Hepatocyte (in vitro differentiated cells): ENCODE data around the gene SLC38A2. TPM values are rescaled to one million over a fixed set of nuclear protein-coding genes. Genes with fewer than 3 reads are reported as not detected.

Experiments
- DNase-seq: peaks from one replicate; pipeline ENCODE4 v3.0.0-alpha.2; 2016; ENCODE audit warnings: low spot score
- H2AFZ ChIP-seq: fragments of 200-600 bp; sonication (generic); 2 replicates; pipeline ENCODE4 v1.6.0; 2016; ENCODE audit warnings: antibody characterized with exemption, mild to moderate bottlenecking
- H3K27ac ChIP-seq: fragments of 200-600 bp; sonication (generic); 2 replicates; pipeline ENCODE4 v1.5.1; 2016; ENCODE audit warnings: mild to moderate bottlenecking
- H3K27me3 ChIP-seq: fragments of 200-600 bp; sonication (generic); 2 replicates; pipeline ENCODE4 v1.6.1; 2016
- H3K36me3 ChIP-seq: fragments of 200-600 bp; sonication (generic); replicated peaks from 2 replicates; pipeline ENCODE4 v1.5.1; 2016; ENCODE audit warnings: low read depth; ENCODE audit not compliant: insufficient read depth
- H3K4me1 ChIP-seq: fragments of 200-600 bp; sonication (generic); 2 replicates; pipeline ENCODE4 v1.5.1; 2016; ENCODE audit warnings: mild to moderate bottlenecking, moderate library complexity; ENCODE audit not compliant: insufficient read depth
- H3K4me2 ChIP-seq: fragments of 200-600 bp; sonication (generic); 2 replicates; pipeline ENCODE4 v1.6.0; 2016
- H3K4me3 ChIP-seq: fragments of 200-600 bp; sonication (generic); 2 replicates; pipeline ENCODE4 v1.5.1; 2016; ENCODE audit warnings: mild to moderate bottlenecking
- H3K79me2 ChIP-seq: fragments of 200-600 bp; sonication (generic); 2 replicates; pipeline ENCODE4 v1.6.0; 2017; ENCODE audit warnings: mild to moderate bottlenecking
- H3K9me2 ChIP-seq: fragments of 200-600 bp; sonication (generic); replicated peaks from 2 replicates; pipeline ENCODE4 v1.6.0; 2017; ENCODE audit warnings: mild to moderate bottlenecking; ENCODE audit not compliant: insufficient read depth
- H3K9me3 ChIP-seq: fragments of 200-600 bp; sonication (generic); 2 replicates; pipeline ENCODE4 v1.5.1; 2016; ENCODE audit warnings: low read depth, mild to moderate bottlenecking
- H4K20me1 ChIP-seq: fragments of 200-600 bp; sonication (generic); 2 replicates; pipeline ENCODE4 v1.6.0; 2016; ENCODE audit warnings: mild to moderate bottlenecking; ENCODE audit not compliant: insufficient read depth, poor library complexity, severe bottlenecking
- CTCF ChIP-seq: fragments of 200-600 bp; sonication (generic); IDR thresholded peaks from 2 replicates; pipeline ENCODE4 v1.5.1; 2016; ENCODE audit warnings: antibody characterized with exemption, mild to moderate bottlenecking; ENCODE audit not compliant: poor library complexity
- EZH2 ChIP-seq: fragments of 200-600 bp; sonication (generic); IDR thresholded peaks from 2 replicates; pipeline ENCODE4 v1.6.1; 2016; ENCODE audit warnings: antibody characterized with exemption, mild to moderate bottlenecking, borderline replicate concordance
- EZH2phosphoT487 ChIP-seq: fragments of 200-600 bp; sonication (generic); IDR thresholded peaks from one replicate; pipeline ENCODE4 v1.6.1; 2018; ENCODE audit warnings: antibody characterized with exemption, mild to moderate bottlenecking, low read depth, moderate library complexity; ENCODE audit not compliant: unreplicated experiment, severe bottlenecking
- WGBS: methylation state at CpG from one replicate; pipeline ENCODE4 v1.1.6; 2016; ENCODE audit warnings: low lambda C conversion rate; ENCODE audit errors: missing lambda C conversion rate; 5-methylcytosine and 5-hydroxymethylcytosine counted together
- polyA plus RNA-seq: library from polyadenylated mRNA; unstranded; fragments of >200 nt; fragmentation: Nextera tagmentation; extraction: Ambion mirVana; gene quantifications from 2 replicates; pipeline ENCODE4 v1.2.1, GENCODE V29; 2016
- total RNA-seq: library from RNA; depleted of rRNA; stranded (reverse); fragments of >200 nt; gene quantifications from 2 replicates; pipeline ENCODE4 v1.2.3, GENCODE V29; 2014

The SLC38A2 gene
- total and polyA plus RNA-seq, 2 experiments from 2014 or later = 139 to 373 TPM

- DNase-seq = no peak
- no peak overlapping the region for H3K27ac ChIP-seq
- no peaks in the 10 kb centered on the region for H3K9me2 ChIP-seq
Observed at GRCh38 chr12:46343118-46343852, 29.3 kb downstream of the SLC38A2 start.

GRCh38 chr12:46342562-46343033 lies 30.0 kb downstream of the SLC38A2 start:
- H3K27ac ChIP-seq = no peak overlapping the region

More at GRCh38 chr12:46343118-46343852, 29.3 kb downstream of the SLC38A2 start:
- no peak overlapping the region for H3K4me3 ChIP-seq
- no peak overlapping the region for H2AFZ ChIP-seq
- H3K36me3 ChIP-seq = no peaks in the 10 kb centered on the region
- H3K27me3 ChIP-seq = no peaks in the 10 kb centered on the region
- TF ChIP-seq CTCF (no peak), EZH2 (no peak), EZH2phosphoT487 (no peak)
- H3K4me2 ChIP-seq = no peak overlapping the region
- no peaks in the 10 kb centered on the region for H3K9me3 ChIP-seq
- H3K4me1 ChIP-seq = no peaks in the 10 kb centered on the region
- H4K20me1 ChIP-seq = no peaks in the 10 kb centered on the region
- H3K79me2 ChIP-seq = no peaks in the 10 kb centered on the region
- 94% methylated on average over 3 of the region's 3 CpGs for WGBS

GRCh38 chr12:46339051-46339450 lies 33.5 kb downstream of the SLC38A2 start:
- no peaks in the 10 kb centered on the region for H3K27me3 ChIP-seq
- H3K4me2 ChIP-seq = no peak overlapping the region
- no peaks in the 10 kb centered on the region for H3K4me1 ChIP-seq
- H3K36me3 ChIP-seq = no peaks in the 10 kb centered on the region
- no peak overlapping the region for H3K4me3 ChIP-seq
- H3K9me3 ChIP-seq = no peaks in the 10 kb centered on the region
- no peaks in the 10 kb centered on the region for H3K9me2 ChIP-seq
- DNase-seq = no peak
- H3K79me2 ChIP-seq = no peaks in the 10 kb centered on the region
- TF ChIP-seq CTCF = no peak
- no peak for TF ChIP-seq EZH2
- TF ChIP-seq EZH2phosphoT487 = no peak
- H4K20me1 ChIP-seq = no peaks in the 10 kb centered on the region
- no peak overlapping the region for H2AFZ ChIP-seq
- no peak overlapping the region for H3K27ac ChIP-seq

More at GRCh38 chr12:46342562-46343033, 30.0 kb downstream of the SLC38A2 start:
- Histone ChIP-seq H3K9me2 (no peaks in the 10 kb centered on the region), H3K27me3 (no peaks in the 10 kb centered on the region), H4K20me1 (no peaks in the 10 kb centered on the region), H3K4me3 (no peak overlapping the region), H3K4me1 (no peaks in the 10 kb centered on the region), H3K79me2 (no peaks in the 10 kb centered on the region), H3K4me2 (no peak overlapping the region), H3K36me3 (no peaks in the 10 kb centered on the region), H2AFZ (no peak overlapping the region), H3K9me3 (no peaks in the 10 kb centered on the region)
- peak; percentile 43 for DNase-seq
- TF ChIP-seq EZH2 = no peak
- no peak for TF ChIP-seq EZH2phosphoT487
- TF ChIP-seq CTCF = peak; percentile 53
- WGBS = 64% methylated on average over 3 of the region's 3 CpGs
